GM12878 (cell line): ENCODE data around the gene FAT4. TPM values are rescaled to one million over a fixed set of nuclear protein-coding genes. Genes with fewer than 3 reads are reported as not detected.

Experiments used
- ATAC-seq: fragments of 200-7000 bp; cut with Tn5 transposase; 3 replicates; pipeline ENCODE4 v1.9.1; 2020; ENCODE audit warnings: mild to moderate bottlenecking, moderate library complexity
- BruUV-seq: library from RNA; stranded (reverse); fragments of 400-500 nt; replicated peaks from 2 replicates; lab custom pipeline; 2021; lab: Mats Ljungman, UMichigan
- CTCF ChIA-PET: fragments of 300-600 bp; sonication (Branson Sonifier 250); formaldehyde crosslinking; extraction: SDS; loops from one replicate; lab custom pipeline; 2021; ENCODE audit warnings: inconsistent platforms; lab: Yijun Ruan, JAX
- POLR2A ChIA-PET: fragments of 350-600 bp; formaldehyde crosslinking; extraction: SDS; loops from one replicate; lab custom pipeline; 2021; ENCODE audit warnings: inconsistent platforms; lab: Charles Lee
- RAD21 ChIA-PET: fragments of 300-600 bp; sonication (Branson Sonifier 250); formaldehyde crosslinking; loops from one replicate; lab custom pipeline; 2023; ENCODE audit warnings: antibody characterized with exemption; ENCODE audit not compliant: unreplicated experiment; lab: Charles Lee
- SMC1A ChIA-PET: fragments of 300-600 bp; sonication (Branson Sonifier 250); formaldehyde crosslinking; loops from one replicate; lab custom pipeline; 2023; ENCODE audit not compliant: unreplicated experiment, uncharacterized antibody; lab: Charles Lee
- DNase-seq: peaks from one replicate; pipeline ENCODE4 v3.0.0-alpha.2; 2011; ENCODE audit warnings: low read depth, low spot score
- FAIRE-seq: peaks from 3 replicates; lab custom pipeline; 2011; peaks lifted over from hg19 to GRCh38; lab: Jason Lieb, UNC
- H2AFZ ChIP-seq: 2 replicates; pipeline ENCODE4 v1.6.0; 2011; ENCODE audit warnings: low read depth, low read length, control low read depth; ENCODE audit not compliant: control insufficient read depth
- H3K27ac ChIP-seq: 2 replicates; pipeline ENCODE4 v1.5.1; 2011; ENCODE audit warnings: control low read depth; ENCODE audit not compliant: control insufficient read depth, insufficient read depth
- H3K27me3 ChIP-seq, 2 experiments: replicated peaks in 1 of 2; 2 replicates each; pipeline versions ENCODE4 v1.6.0 to v1.6.1; 2011; ENCODE audit warnings: low read length in 1 of 2; ENCODE audit not compliant: control insufficient read depth in 2 of 2, insufficient read depth in 2 of 2
- H3K36me3 ChIP-seq, 2 experiments: 2 replicates each; pipeline ENCODE4 v1.5.1; 2011; ENCODE audit warnings: low read length in 1 of 2; ENCODE audit not compliant: control insufficient read depth in 2 of 2, insufficient read depth in 2 of 2
- H3K4me1 ChIP-seq: 2 replicates; pipeline ENCODE4 v1.6.1; 2011; ENCODE audit warnings: mild to moderate bottlenecking, low read length, moderate library complexity, mixed read lengths; ENCODE audit not compliant: control insufficient read depth, insufficient read depth
- H3K4me2 ChIP-seq: 2 replicates; pipeline ENCODE4 v1.6.0; 2011; ENCODE audit warnings: control low read depth; ENCODE audit not compliant: control insufficient read depth, insufficient read depth
- H3K4me3 ChIP-seq: fragments of 200-600 bp; sonication (generic); 2 replicates; pipeline ENCODE4 v1.5.1; 2016
- H3K79me2 ChIP-seq: 2 replicates; pipeline ENCODE4 v1.6.0; 2011; ENCODE audit warnings: low read length; ENCODE audit not compliant: control insufficient read depth, insufficient read depth
- H3K9ac ChIP-seq: 2 replicates; pipeline ENCODE4 v1.8.0; 2011; ENCODE audit warnings: low read length, control low read depth, mixed read lengths; ENCODE audit not compliant: control insufficient read depth, insufficient read depth
- H3K9me3 ChIP-seq: replicated peaks from 3 replicates; pipeline ENCODE4 v1.5.1; 2011; ENCODE audit warnings: mild to moderate bottlenecking, low read length; ENCODE audit not compliant: control insufficient read depth, insufficient read depth
- H4K20me1 ChIP-seq: 2 replicates; pipeline ENCODE4 v1.6.0; 2011; ENCODE audit not compliant: control insufficient read depth, insufficient read depth
- CBX3 ChIP-seq: fragments of 200-600 bp; sonication (generic); IDR thresholded peaks from 2 replicates; pipeline ENCODE4 v1.6.1; 2016; ENCODE audit warnings: low read depth, borderline replicate concordance
- CEBPB ChIP-seq, 2 experiments: fragments of 150-350 bp in 1 of 2; IDR thresholded peaks; 2 replicates each; pipeline ENCODE4 v1.6.1; 2012 to 2014; ENCODE audit warnings: low read depth in 2 of 2, low read length in 2 of 2, borderline replicate concordance in 1 of 2, inconsistent platforms in 1 of 2
- FOXM1 ChIP-seq: IDR thresholded peaks from 2 replicates; pipeline ENCODE4 v1.6.1; 2012; ENCODE audit warnings: low read depth, mild to moderate bottlenecking, inconsistent platforms, low read length, moderate library complexity
- GABPA ChIP-seq: IDR thresholded peaks from 2 replicates; pipeline ENCODE4 v1.6.1; 2014; ENCODE audit warnings: antibody characterized with exemption, low read depth, mild to moderate bottlenecking, inconsistent platforms
- STAT1 ChIP-seq: fragments of 450-650 bp; conservative IDR thresholded peaks from 2 replicates; pipeline ENCODE4 v1.6.1; 2014; ENCODE audit warnings: antibody characterized with exemption, mild to moderate bottlenecking
- SUZ12 ChIP-seq: fragments of 200-600 bp; sonication (generic); IDR thresholded peaks from one replicate; pipeline ENCODE4 v1.6.1; 2018; ENCODE audit warnings: antibody characterized with exemption, mild to moderate bottlenecking; ENCODE audit not compliant: unreplicated experiment
- ZNF24 ChIP-seq: fragments of 450-650 bp; IDR thresholded peaks from 2 replicates; pipeline ENCODE4 v1.6.1; 2017; ENCODE audit warnings: antibody characterized with exemption, mild to moderate bottlenecking
- WGBS: methylation state at CpG from one replicate; pipeline ENCODE4 v1.1.6; 2016; ENCODE audit warnings: low lambda C conversion rate; ENCODE audit not compliant: insufficient replicate concordance, insufficient coverage; ENCODE audit errors: missing lambda C conversion rate; 5-methylcytosine and 5-hydroxymethylcytosine counted together
- in situ Hi-C: fragments of 300-500 bp; cut with MboI; formaldehyde crosslinking; loops from 9 replicates; pipeline ENCODE4 v1.14.3; 2018; ENCODE audit warnings: mixed read lengths
- intact Hi-C: fragments of 100-400 bp; cut with micrococcal nuclease; formaldehyde crosslinking; loops from one replicate; pipeline ENCODE4 v1.14.2; 2022; ENCODE audit not compliant: unreplicated experiment
- polyA plus RNA-seq, 11 experiments: library from polyadenylated mRNA; depleted of rRNA in 4 of 11; unstranded in 6 of 11; stranded (reverse) in 5 of 11; fragments of >200 nt; fragmentation: Nextera tagmentation in 4 of 11; fragmentation: Illumina TruSeq in 1 of 11; extraction: Ambion mirVana in 4 of 11; extraction: Trizol in 1 of 11; gene quantifications; 1 replicate in 1 of 11; 2 replicates in 10 of 11; pipeline versions ENCODE4 v1.2.1 to v1.2.3, GENCODE V29; 2011 to 2016; ENCODE audit warnings: inconsistent platforms in 2 of 11, missing spikeins in 2 of 11, low read depth in 1 of 11
- total RNA-seq, 4 experiments: library from RNA; depleted of rRNA in 3 of 4; stranded (reverse); fragments of >200 nt in 3 of 4; fragmentation: Illumina TruSeq in 1 of 4; extraction: Trizol in 1 of 4; gene quantifications; 2 replicates each; pipeline versions ENCODE4 v1.2.1 to v1.2.3, GENCODE V29; 2013 to 2021
- TF ChIP-seq, protein P1 (sequence below): fragments of 450-650 bp; IDR thresholded peaks from 2 replicates; pipeline ENCODE4 v1.6.1; 2014; ENCODE audit warnings: mild to moderate bottlenecking
- TF ChIP-seq, protein P2 (sequence below): fragments of 450-650 bp; IDR thresholded peaks from 2 replicates; pipeline ENCODE4 v1.6.1; 2016; ENCODE audit warnings: mild to moderate bottlenecking, moderate library complexity, borderline replicate concordance

Gene FAT4
- total and polyA plus RNA-seq, 10 of the 15 experiments (the other 5 are each of a cell fraction or from before 2014, with no cell fraction given): 0.03 TPM; not detected in 9

DNA sequence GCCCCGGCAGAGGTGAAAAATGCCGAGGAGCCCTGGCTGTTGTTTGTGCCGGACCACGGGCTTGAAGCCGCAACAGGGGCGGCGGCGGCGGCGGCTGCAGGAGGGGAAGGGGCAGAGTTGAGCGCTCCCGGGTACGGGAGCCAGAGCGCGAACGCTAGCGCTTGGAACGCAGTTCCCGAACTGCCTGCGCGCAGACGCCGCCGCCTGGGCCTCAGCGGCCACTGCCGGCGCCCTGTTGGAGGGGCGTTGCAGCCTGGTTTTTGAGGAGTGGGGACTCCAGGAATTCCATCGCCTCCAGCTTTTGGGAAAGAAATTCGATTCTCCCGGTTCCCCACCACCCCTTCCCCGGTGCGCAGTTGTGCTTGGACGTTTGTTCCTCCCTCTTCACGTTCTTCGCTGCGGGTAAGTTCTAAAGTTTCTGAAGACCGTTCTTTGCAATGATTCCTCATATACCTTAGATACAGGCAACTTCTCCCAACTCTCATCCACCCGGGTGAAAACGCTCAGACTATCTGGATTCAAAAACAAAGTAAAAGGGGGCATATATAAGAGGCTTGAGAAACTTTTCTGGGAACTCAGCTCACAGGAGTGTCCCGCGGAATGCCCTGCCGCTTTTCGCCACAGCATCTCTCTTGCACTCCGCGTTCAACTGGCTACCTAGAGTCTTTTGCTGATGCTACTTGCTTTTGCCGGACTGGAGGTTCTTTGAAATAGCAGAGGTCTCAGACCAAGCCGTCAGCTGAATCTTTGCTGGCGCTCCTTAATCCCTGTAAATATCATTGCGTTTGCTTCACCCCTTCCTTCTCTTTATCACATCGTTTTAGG, 1.0 kb downstream of the FAT4 start:
- Histone ChIP-seq H3K27me3 (peaks cover 6 to 29% of the 10 kb centered on the region in 2 experiments), H3K4me3 (peak overlapping the region; percentile 61; the same call in 1 of the 2 replicates), H3K9me3 (no peaks in the 10 kb centered on the region; the same call in 2 of the 3 replicates), H3K4me1 (no peaks in the 10 kb centered on the region), H3K4me2 (peak overlapping the region; percentile 85; the same call in 1 of the 2 replicates), H2AFZ (no peak overlapping the region), H3K36me3 (no peaks in the 10 kb centered on the region), H3K27ac (no peak overlapping the region), H3K9ac (no peak overlapping the region), H3K79me2 (no peaks in the 10 kb centered on the region), H4K20me1 (no peaks in the 10 kb centered on the region)
- intact Hi-C loops: loop anchor here (10.0 kb wide), 1 partner anchor 659 kb away; no protein-coding TSS in a partner anchor
- DNase-seq: no peak
- ChIA-PET SMC1A (no interaction called here), CTCF (interaction anchor here (1.0 kb wide), 1 partner anchor 1289 kb away, joined by 6 read pairs; no protein-coding TSS in a partner anchor), POLR2A (no interaction called here), RAD21 (no interaction called here)
- 12% methylated on average over 25 of the region's 51 CpGs for WGBS
- TF ChIP-seq, protein P1, sequence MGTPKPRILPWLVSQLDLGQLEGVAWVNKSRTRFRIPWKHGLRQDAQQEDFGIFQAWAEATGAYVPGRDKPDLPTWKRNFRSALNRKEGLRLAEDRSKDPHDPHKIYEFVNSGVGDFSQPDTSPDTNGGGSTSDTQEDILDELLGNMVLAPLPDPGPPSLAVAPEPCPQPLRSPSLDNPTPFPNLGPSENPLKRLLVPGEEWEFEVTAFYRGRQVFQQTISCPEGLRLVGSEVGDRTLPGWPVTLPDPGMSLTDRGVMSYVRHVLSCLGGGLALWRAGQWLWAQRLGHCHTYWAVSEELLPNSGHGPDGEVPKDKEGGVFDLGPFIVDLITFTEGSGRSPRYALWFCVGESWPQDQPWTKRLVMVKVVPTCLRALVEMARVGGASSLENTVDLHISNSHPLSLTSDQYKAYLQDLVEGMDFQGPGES: no peak
- peak; percentile 42 for TF ChIP-seq SUZ12
- BruUV-seq: no TSS peak
- no peak for ATAC-seq
- in situ Hi-C loops: loop anchor here (10.0 kb wide), 1 partner anchor 1289 kb away; no protein-coding TSS in a partner anchor
- FAIRE-seq: no peak

DNA sequence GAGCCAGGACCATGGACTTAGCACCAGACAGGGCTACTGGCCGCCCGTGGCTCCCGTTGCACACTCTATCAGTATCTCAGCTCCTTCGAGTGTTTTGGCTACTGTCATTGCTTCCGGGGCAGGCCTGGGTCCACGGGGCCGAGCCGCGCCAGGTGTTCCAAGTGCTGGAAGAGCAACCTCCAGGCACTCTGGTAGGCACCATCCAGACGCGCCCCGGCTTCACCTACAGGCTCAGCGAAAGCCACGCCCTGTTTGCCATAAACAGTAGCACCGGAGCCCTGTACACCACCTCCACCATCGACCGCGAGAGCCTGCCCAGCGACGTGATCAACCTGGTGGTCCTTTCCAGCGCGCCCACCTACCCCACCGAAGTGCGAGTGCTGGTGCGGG, 1.6 kb downstream of the FAT4 start:
- Histone ChIP-seq H3K9me3 (no peaks in the 10 kb centered on the region; the same call in 2 of the 3 replicates), H4K20me1 (no peaks in the 10 kb centered on the region), H3K27me3 (peaks cover 6 to 29% of the 10 kb centered on the region in 2 experiments), H3K9ac (no peak overlapping the region), H3K4me3 (no peak overlapping the region), H3K79me2 (no peaks in the 10 kb centered on the region), H3K36me3 (no peaks in the 10 kb centered on the region), H3K4me1 (no peaks in the 10 kb centered on the region), H2AFZ (no peak overlapping the region), H3K27ac (no peak overlapping the region), H3K4me2 (no peak overlapping the region)
- ChIA-PET CTCF (no interaction called here), POLR2A (no interaction called here), RAD21 (no interaction called here), SMC1A (no interaction called here)
- peak; percentile 10; the same call in 1 of the 3 replicates for ATAC-seq
- in situ Hi-C loops (loop anchor here (10.0 kb wide), 1 partner anchor 1288 kb away; no protein-coding TSS in a partner anchor), intact Hi-C loops (loop anchor here (10.0 kb wide), 1 partner anchor 658 kb away; no protein-coding TSS in a partner anchor)
- TF ChIP-seq CEBPB (IDR thresholded peaks at IDR 0.05; ENCODE audit: borderline replicate concordance in 1 of 2, low read depth in 2 of 2, low read length in 2 of 2): no peak
- TF ChIP-seq, protein P2, sequence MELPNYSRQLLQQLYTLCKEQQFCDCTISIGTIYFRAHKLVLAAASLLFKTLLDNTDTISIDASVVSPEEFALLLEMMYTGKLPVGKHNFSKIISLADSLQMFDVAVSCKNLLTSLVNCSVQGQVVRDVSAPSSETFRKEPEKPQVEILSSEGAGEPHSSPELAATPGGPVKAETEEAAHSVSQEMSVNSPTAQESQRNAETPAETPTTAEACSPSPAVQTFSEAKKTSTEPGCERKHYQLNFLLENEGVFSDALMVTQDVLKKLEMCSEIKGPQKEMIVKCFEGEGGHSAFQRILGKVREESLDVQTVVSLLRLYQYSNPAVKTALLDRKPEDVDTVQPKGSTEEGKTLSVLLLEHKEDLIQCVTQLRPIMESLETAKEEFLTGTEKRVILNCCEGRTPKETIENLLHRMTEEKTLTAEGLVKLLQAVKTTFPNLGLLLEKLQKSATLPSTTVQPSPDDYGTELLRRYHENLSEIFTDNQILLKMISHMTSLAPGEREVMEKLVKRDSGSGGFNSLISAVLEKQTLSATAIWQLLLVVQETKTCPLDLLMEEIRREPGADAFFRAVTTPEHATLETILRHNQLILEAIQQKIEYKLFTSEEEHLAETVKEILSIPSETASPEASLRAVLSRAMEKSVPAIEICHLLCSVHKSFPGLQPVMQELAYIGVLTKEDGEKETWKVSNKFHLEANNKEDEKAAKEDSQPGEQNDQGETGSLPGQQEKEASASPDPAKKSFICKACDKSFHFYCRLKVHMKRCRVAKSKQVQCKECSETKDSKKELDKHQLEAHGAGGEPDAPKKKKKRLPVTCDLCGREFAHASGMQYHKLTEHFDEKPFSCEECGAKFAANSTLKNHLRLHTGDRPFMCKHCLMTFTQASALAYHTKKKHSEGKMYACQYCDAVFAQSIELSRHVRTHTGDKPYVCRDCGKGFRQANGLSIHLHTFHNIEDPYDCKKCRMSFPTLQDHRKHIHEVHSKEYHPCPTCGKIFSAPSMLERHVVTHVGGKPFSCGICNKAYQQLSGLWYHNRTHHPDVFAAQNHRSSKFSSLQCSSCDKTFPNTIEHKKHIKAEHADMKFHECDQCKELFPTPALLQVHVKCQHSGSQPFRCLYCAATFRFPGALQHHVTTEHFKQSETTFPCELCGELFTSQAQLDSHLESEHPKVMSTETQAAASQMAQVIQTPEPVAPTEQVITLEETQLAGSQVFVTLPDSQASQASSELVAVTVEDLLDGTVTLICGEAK: no peak
- TF ChIP-seq GABPA: no peak
- TF ChIP-seq ZNF24: no peak
- no peak for TF ChIP-seq STAT1
- TF ChIP-seq CBX3: no peak
- TF ChIP-seq FOXM1: no peak
- WGBS: 44% methylated on average over 25 of the region's 25 CpGs
- BruUV-seq: no TSS peak
- no peak for DNase-seq
- FAIRE-seq: no peak
